Thoracic aorta (tissue), 2 donors: Measurements from ENCODE around the gene ANO1. TPM values are rescaled to one million over a fixed set of nuclear protein-coding genes. Genes with fewer than 3 reads are reported as not detected.

Source experiments
- ATAC-seq: fragments of 150-250 bp; one replicate; pipeline ENCODE4 v1.8.0; 2017; ENCODE audit warnings: low read depth; ENCODE audit not compliant: insufficient number of reproducible peaks, low FRiP score
- DNase-seq: peaks from one replicate; pipeline ENCODE4 v3.0.0-alpha.2; 2020; ENCODE audit warnings: low spot score
- H3K27ac ChIP-seq, 2 donors: fragments of 200-600 bp; sonication (generic); 1 replicate in 1 of 2; 2 replicates in 1 of 2; pipeline ENCODE4 v1.5.1; 2016; ENCODE audit warnings: mild to moderate bottlenecking in 2 of 2, moderate library complexity in 2 of 2
- H3K27me3 ChIP-seq: fragments of 200-600 bp; sonication (generic); replicated peaks from 2 replicates; pipeline ENCODE4 v1.6.0; 2016; ENCODE audit warnings: mild to moderate bottlenecking; ENCODE audit not compliant: insufficient read depth
- H3K36me3 ChIP-seq: fragments of 200-600 bp; sonication (generic); one replicate; pipeline ENCODE4 v1.5.1; 2016
- H3K4me1 ChIP-seq, 2 donors: fragments of 200-600 bp; sonication (generic); 1 replicate in 1 of 2; 2 replicates in 1 of 2; pipeline versions ENCODE4 v1.5.1 to v1.6.0; 2016; ENCODE audit warnings: low read depth in 2 of 2, mild to moderate bottlenecking in 1 of 2; ENCODE audit not compliant: control insufficient read depth in 1 of 2
- H3K4me3 ChIP-seq: fragments of 200-600 bp; sonication (generic); 2 replicates; pipeline ENCODE4 v1.5.1; 2016; ENCODE audit warnings: mild to moderate bottlenecking
- H3K9me3 ChIP-seq: fragments of 200-600 bp; sonication (generic); 2 replicates; pipeline ENCODE4 v1.5.1; 2016
- total RNA-seq, 2 donors: library from RNA; depleted of rRNA; stranded (reverse); fragments of >200 nt; gene quantifications; one replicate each; pipeline versions ENCODE4 v1.1.0 to v1.2.3, GENCODE V29; 2016
- TF ChIP-seq, protein P1 (sequence below): fragments of 200-600 bp; sonication (generic); IDR thresholded peaks from one replicate; pipeline ENCODE4 v1.5.1; 2019; ENCODE audit warnings: antibody characterized with exemption

The ANO1 gene
- total RNA-seq, 2 donors from 2014 or later: 122 to 161 TPM

- ATAC-seq (no peak), DNase-seq (no peak)
- no peaks in the 10 kb centered on the region for H3K9me3 ChIP-seq
- H3K36me3 ChIP-seq: no peaks in the 10 kb centered on the region
- no peaks in the 10 kb centered on the region for H3K27me3 ChIP-seq
- TF ChIP-seq, protein P1, sequence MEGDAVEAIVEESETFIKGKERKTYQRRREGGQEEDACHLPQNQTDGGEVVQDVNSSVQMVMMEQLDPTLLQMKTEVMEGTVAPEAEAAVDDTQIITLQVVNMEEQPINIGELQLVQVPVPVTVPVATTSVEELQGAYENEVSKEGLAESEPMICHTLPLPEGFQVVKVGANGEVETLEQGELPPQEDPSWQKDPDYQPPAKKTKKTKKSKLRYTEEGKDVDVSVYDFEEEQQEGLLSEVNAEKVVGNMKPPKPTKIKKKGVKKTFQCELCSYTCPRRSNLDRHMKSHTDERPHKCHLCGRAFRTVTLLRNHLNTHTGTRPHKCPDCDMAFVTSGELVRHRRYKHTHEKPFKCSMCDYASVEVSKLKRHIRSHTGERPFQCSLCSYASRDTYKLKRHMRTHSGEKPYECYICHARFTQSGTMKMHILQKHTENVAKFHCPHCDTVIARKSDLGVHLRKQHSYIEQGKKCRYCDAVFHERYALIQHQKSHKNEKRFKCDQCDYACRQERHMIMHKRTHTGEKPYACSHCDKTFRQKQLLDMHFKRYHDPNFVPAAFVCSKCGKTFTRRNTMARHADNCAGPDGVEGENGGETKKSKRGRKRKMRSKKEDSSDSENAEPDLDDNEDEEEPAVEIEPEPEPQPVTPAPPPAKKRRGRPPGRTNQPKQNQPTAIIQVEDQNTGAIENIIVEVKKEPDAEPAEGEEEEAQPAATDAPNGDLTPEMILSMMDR: no peak
- peaks cover 30 to 73% of the 10 kb centered on the region in 2 donors for H3K4me1 ChIP-seq
- H3K4me3 ChIP-seq: no peak overlapping the region
- peak overlapping the region; percentile 69 to 72 for H3K27ac ChIP-seq
Measured at GRCh38 chr11:70099578-70100279, 21.6 kb downstream of the ANO1 start.

- H3K4me1 ChIP-seq: peaks cover 30 to 78% of the 10 kb centered on the region in 2 donors
- no peak for DNase-seq
- no peaks in the 10 kb centered on the region for H3K36me3 ChIP-seq
- TF ChIP-seq, protein P1: no peak
- no peaks in the 10 kb centered on the region for H3K9me3 ChIP-seq
- no peak for ATAC-seq
- H3K4me3 ChIP-seq: no peak overlapping the region
- H3K27ac ChIP-seq: peak overlapping the region in 1 of 2 donors; percentile 72
- H3K27me3 ChIP-seq: no peaks in the 10 kb centered on the region
Measured at GRCh38 chr11:70100280-70100603, 22.1 kb downstream of the ANO1 start.

GRCh38 chr11:70100791-70101190, 22.7 kb downstream of the ANO1 start:
- Histone ChIP-seq H3K36me3 (no peaks in the 10 kb centered on the region), H3K27ac (no peak overlapping the region), H3K27me3 (no peaks in the 10 kb centered on the region), H3K4me3 (no peak overlapping the region), H3K9me3 (no peaks in the 10 kb centered on the region), H3K4me1 (peaks cover 31 to 79% of the 10 kb centered on the region in 2 donors)
- TF ChIP-seq, protein P1: no peak
- DNase-seq: no peak
- no peak for ATAC-seq

- Histone ChIP-seq H3K9me3 (no peaks in the 10 kb centered on the region), H3K27me3 (no peaks in the 10 kb centered on the region), H3K4me1 (peaks cover 36 to 87% of the 10 kb centered on the region in 2 donors), H3K4me3 (no peak overlapping the region), H3K36me3 (no peaks in the 10 kb centered on the region), H3K27ac (peak overlapping the region; percentile 68 to 83)
- DNase-seq (no peak), ATAC-seq (no peak)
- TF ChIP-seq, protein P1: no peak
Measured at GRCh38 chr11:70103256-70103975, 25.3 kb downstream of the ANO1 start.

GRCh38 chr11:70104419-70104818, 26.3 kb downstream of the ANO1 start:
- DNase-seq (peak; percentile 75), ATAC-seq (peak; percentile 57)
- TF ChIP-seq, protein P1: peak; percentile 60
- Histone ChIP-seq H3K9me3 (no peaks in the 10 kb centered on the region), H3K4me3 (no peak overlapping the region), H3K4me1 (peaks cover 29 to 87% of the 10 kb centered on the region in 2 donors), H3K27ac (peak overlapping the region; percentile 68 to 88), H3K36me3 (peaks cover 5% of the 10 kb centered on the region), H3K27me3 (no peaks in the 10 kb centered on the region)
